A549 (cell line): ENCODE results near the gene CTCF.

Source experiments
- NR3C1 ChIP-seq: fragments of >200 bp; sonication (Bioruptor Twin); formaldehyde crosslinking; IDR thresholded peaks from 3 replicates; pipeline ENCODE4 v1.6.1; 2017
- POLR2A ChIP-seq: IDR thresholded peaks from 2 replicates; pipeline ENCODE4 v1.6.1; 2012; ENCODE audit warnings: mild to moderate bottlenecking, low read length
- SMC3 ChIP-seq: fragments of >200 bp; sonication (Bioruptor Twin); formaldehyde crosslinking; IDR thresholded peaks from 3 replicates; pipeline ENCODE4 v1.6.1; 2018; ENCODE audit warnings: inconsistent platforms

- TF ChIP-seq SMC3 (no peak), POLR2A (no peak), NR3C1 (no peak)
Observed at GRCh38 chr16:67678354-67679023, 116.2 kb downstream of the CTCF start.
